OCI-LY1 (cell line): ENCODE measurements around the gene KCNH4.

Experiments
- H2AFZ ChIP-seq: fragments of 200-600 bp; sonication (generic), shearing (Covaris generic); 2 replicates; pipeline ENCODE4 v1.6.0; 2014; ENCODE audit warnings: antibody characterized with exemption, mild to moderate bottlenecking, low read length
- H3F3A ChIP-seq: fragments of 200-600 bp; sonication (generic), shearing (Covaris generic); 2 replicates; pipeline ENCODE4 v1.6.0; 2014; ENCODE audit warnings: mild to moderate bottlenecking, antibody characterized with exemption, low read length, moderate library complexity; ENCODE audit not compliant: insufficient read depth
- H3K27ac ChIP-seq: fragments of 200-600 bp; sonication (generic); 2 replicates; pipeline ENCODE4 v1.5.1; 2014; ENCODE audit warnings: low read length, mixed run types, mild to moderate bottlenecking, low read depth; ENCODE audit not compliant: poor library complexity, severe bottlenecking
- H3K27me3 ChIP-seq: fragments of 200-600 bp; sonication (generic); 2 replicates; pipeline ENCODE4 v1.6.0; 2014; ENCODE audit warnings: antibody characterized with exemption, mild to moderate bottlenecking, low read length, moderate library complexity; ENCODE audit not compliant: insufficient read depth
- H3K36me3 ChIP-seq: fragments of 200-600 bp; sonication (generic); 2 replicates; pipeline ENCODE4 v1.6.1; 2014; ENCODE audit warnings: mild to moderate bottlenecking, antibody characterized with exemption, low read length, moderate library complexity, mixed read lengths; ENCODE audit not compliant: insufficient read depth
- H3K4me1 ChIP-seq: fragments of 200-600 bp; sonication (generic); 2 replicates; pipeline ENCODE4 v1.5.1; 2014; ENCODE audit warnings: mild to moderate bottlenecking, low read length, moderate library complexity; ENCODE audit not compliant: insufficient read depth, severe bottlenecking
- H3K4me2 ChIP-seq: fragments of 200-600 bp; sonication (generic), shearing (Covaris generic); 2 replicates; pipeline ENCODE4 v1.6.1; 2014; ENCODE audit warnings: low read length
- H3K4me3 ChIP-seq: fragments of 200-600 bp; sonication (generic); 2 replicates; pipeline ENCODE4 v1.5.1; 2014; ENCODE audit warnings: low read length, low read depth, mild to moderate bottlenecking, mixed read lengths; ENCODE audit not compliant: poor library complexity, severe bottlenecking
- H3K79me2 ChIP-seq: fragments of 200-600 bp; shearing (Covaris generic); 2 replicates; pipeline ENCODE4 v1.6.1; 2016; ENCODE audit warnings: mixed run types, low read length, mixed read lengths; ENCODE audit not compliant: insufficient read depth
- H3K9ac ChIP-seq: fragments of 200-600 bp; sonication (generic), shearing (Covaris generic); 2 replicates; pipeline ENCODE4 v1.6.1; 2014; ENCODE audit warnings: mild to moderate bottlenecking, low read length, mixed read lengths
- H3K9me2 ChIP-seq: fragments of 200-600 bp; sonication (generic), shearing (Covaris generic); 2 replicates; pipeline ENCODE4 v1.6.1; 2014; ENCODE audit warnings: low read depth, mild to moderate bottlenecking, low read length, mixed read lengths
- H3K9me3 ChIP-seq: fragments of 200-600 bp; shearing (Covaris generic); 2 replicates; pipeline ENCODE4 v1.6.1; 2014; ENCODE audit warnings: low read length, mixed read lengths
- H4K20me1 ChIP-seq: fragments of 200-600 bp; sonication (generic), shearing (Covaris generic); 2 replicates; pipeline ENCODE4 v1.6.0; 2016; ENCODE audit warnings: mild to moderate bottlenecking, low read length; ENCODE audit not compliant: insufficient read depth
- EZH2 ChIP-seq: fragments of 200-600 bp; sonication (generic), shearing (Covaris generic); IDR thresholded peaks from 2 replicates; pipeline ENCODE4 v1.8.0; 2017; ENCODE audit warnings: borderline replicate concordance, mixed run types, mild to moderate bottlenecking, antibody characterized with exemption, low read length, moderate library complexity, mixed read lengths
- TF ChIP-seq, protein P1 (sequence below): fragments of 200-600 bp; sonication (generic), shearing (Covaris generic); IDR thresholded peaks from 2 replicates; pipeline ENCODE4 v1.5.1; 2017; ENCODE audit warnings: mild to moderate bottlenecking, antibody characterized with exemption, low read length, moderate library complexity, mixed read lengths

KCNH4 gene

DNA sequence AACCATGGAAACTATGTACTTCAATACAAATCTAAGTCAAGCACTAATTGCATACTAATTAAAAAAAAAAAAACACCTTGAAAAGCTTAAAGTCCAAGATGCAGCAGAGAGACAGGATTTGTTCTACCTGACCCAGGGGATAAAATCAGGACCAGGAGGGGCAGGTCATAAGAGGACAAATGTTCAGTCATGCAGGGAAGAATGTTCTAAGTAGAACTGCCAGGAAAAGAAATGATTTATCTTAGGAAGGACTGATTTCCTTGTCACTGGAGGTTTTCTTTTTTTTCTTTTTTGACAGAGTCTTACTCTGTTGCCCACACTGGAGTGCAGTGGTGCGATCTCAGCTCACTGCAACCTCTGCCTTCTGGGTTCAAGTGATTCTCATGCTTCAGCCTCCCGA lies 22.4 kb upstream of the KCNH4 start:
- Histone ChIP-seq H3K9me2 (no peaks in the 10 kb centered on the region), H3K27ac (no peak overlapping the region), H4K20me1 (no peaks in the 10 kb centered on the region), H2AFZ (no peak overlapping the region), H3F3A (no peaks in the 10 kb centered on the region), H3K4me1 (peaks cover 13% of the 10 kb centered on the region), H3K9me3 (no peaks in the 10 kb centered on the region), H3K9ac (no peak overlapping the region), H3K27me3 (no peaks in the 10 kb centered on the region), H3K4me2 (no peak overlapping the region), H3K79me2 (no peaks in the 10 kb centered on the region), H3K36me3 (no peaks in the 10 kb centered on the region), H3K4me3 (no peak overlapping the region)
- TF ChIP-seq, protein P1, sequence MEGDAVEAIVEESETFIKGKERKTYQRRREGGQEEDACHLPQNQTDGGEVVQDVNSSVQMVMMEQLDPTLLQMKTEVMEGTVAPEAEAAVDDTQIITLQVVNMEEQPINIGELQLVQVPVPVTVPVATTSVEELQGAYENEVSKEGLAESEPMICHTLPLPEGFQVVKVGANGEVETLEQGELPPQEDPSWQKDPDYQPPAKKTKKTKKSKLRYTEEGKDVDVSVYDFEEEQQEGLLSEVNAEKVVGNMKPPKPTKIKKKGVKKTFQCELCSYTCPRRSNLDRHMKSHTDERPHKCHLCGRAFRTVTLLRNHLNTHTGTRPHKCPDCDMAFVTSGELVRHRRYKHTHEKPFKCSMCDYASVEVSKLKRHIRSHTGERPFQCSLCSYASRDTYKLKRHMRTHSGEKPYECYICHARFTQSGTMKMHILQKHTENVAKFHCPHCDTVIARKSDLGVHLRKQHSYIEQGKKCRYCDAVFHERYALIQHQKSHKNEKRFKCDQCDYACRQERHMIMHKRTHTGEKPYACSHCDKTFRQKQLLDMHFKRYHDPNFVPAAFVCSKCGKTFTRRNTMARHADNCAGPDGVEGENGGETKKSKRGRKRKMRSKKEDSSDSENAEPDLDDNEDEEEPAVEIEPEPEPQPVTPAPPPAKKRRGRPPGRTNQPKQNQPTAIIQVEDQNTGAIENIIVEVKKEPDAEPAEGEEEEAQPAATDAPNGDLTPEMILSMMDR: no peak
- TF ChIP-seq EZH2: no peak

DNA sequence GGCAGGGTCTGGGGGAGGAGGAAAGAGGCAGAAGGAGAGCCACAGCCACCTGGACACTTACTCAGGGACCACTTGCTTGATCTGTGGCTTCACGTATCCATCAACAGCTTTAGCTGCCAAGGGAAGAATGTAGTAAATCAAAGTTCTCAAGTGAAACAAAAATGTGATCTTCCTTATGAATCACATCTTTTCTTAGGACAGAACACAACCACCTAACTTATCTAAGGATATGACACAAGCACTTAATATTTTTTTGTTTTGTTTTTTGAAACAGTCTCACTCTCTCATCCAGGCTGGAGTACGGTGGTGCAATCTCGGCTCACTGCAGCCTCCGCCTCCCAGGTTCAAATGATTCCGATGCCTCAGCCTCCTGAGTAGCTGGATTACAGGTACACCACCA lies 21.8 kb upstream of the KCNH4 start:
- Histone ChIP-seq H3K4me3 (no peak overlapping the region), H3K27me3 (no peaks in the 10 kb centered on the region), H3K36me3 (no peaks in the 10 kb centered on the region), H3K4me2 (no peak overlapping the region), H3K4me1 (peaks cover 13% of the 10 kb centered on the region), H3K9me2 (no peaks in the 10 kb centered on the region), H3F3A (no peaks in the 10 kb centered on the region), H4K20me1 (no peaks in the 10 kb centered on the region), H3K9ac (no peak overlapping the region), H3K79me2 (no peaks in the 10 kb centered on the region), H3K9me3 (no peaks in the 10 kb centered on the region), H2AFZ (no peak overlapping the region), H3K27ac (no peak overlapping the region)
- TF ChIP-seq EZH2: no peak
- TF ChIP-seq, protein P1: no peak

DNA sequence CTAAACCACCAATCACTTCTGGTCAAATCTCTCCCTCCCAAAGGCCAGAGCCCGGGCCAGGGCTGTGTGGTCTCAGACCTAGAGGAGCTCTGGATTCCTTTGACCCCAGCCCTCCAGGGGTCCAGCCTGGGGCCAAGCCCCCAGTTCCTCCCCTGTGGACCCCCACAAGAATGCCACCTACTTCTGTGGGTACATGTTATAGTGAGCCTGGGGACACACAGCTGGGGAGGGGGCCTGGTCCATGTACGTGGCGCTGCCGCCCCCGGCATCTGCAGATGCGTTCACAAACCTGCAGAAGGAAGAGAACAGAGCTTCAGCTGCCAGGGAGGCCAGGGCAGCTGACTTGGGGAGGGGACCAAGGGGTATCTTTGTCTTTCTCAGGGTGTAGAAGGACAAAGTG lies 21.2 kb upstream of the KCNH4 start:
- no peak overlapping the region for H3K4me3 ChIP-seq
- no peaks in the 10 kb centered on the region for H3K36me3 ChIP-seq
- no peaks in the 10 kb centered on the region for H3F3A ChIP-seq
- no peaks in the 10 kb centered on the region for H3K9me3 ChIP-seq
- H2AFZ ChIP-seq: no peak overlapping the region
- no peaks in the 10 kb centered on the region for H3K79me2 ChIP-seq
- no peaks in the 10 kb centered on the region for H3K27me3 ChIP-seq
- H3K4me1 ChIP-seq: peaks cover 13% of the 10 kb centered on the region
- TF ChIP-seq EZH2: no peak
- TF ChIP-seq, protein P1: no peak
- H3K9ac ChIP-seq: no peak overlapping the region
- no peaks in the 10 kb centered on the region for H3K9me2 ChIP-seq
- no peak overlapping the region for H3K4me2 ChIP-seq
- H3K27ac ChIP-seq: no peak overlapping the region
- no peaks in the 10 kb centered on the region for H4K20me1 ChIP-seq
